T-cell (primary cell): ENCODE measurements around the gene FAM227B. TPM values are rescaled to one million over a fixed set of nuclear protein-coding genes. Genes with fewer than 3 reads are reported as not detected.
"Not testable (repeated sequence)": the region's sequence is repeated elsewhere in the genome, so short reads cannot be mapped to it uniquely, and the experiment has no call there.

Experiments
- ATAC-seq, 4 experiments: fragments of 200-7000 bp in 3 of 4; fragments of 150-1000 bp in 1 of 4; cut with Tn5 transposase; replicated peaks in 1 of 4; 1 replicate in 3 of 4; 2 replicates in 1 of 4; pipeline ENCODE4 v1.10.0; 2021; ENCODE audit warnings: moderate library complexity in 3 of 4, mild to moderate bottlenecking in 2 of 4, moderate number of reproducible peaks in 1 of 4
- CTCF ChIA-PET, 2 donors: fragments of 300-600 bp; sonication (Branson Sonifier 250); formaldehyde crosslinking; loops; one replicate each; lab custom pipeline; 2022; ENCODE audit warnings: antibody characterized with exemption in 2 of 2; lab: Charles Lee
- POLR2A ChIA-PET, 2 donors: fragments of 300-600 bp; sonication (Branson Sonifier 250); formaldehyde crosslinking; loops; one replicate each; lab custom pipeline; 2022; ENCODE audit warnings: antibody characterized with exemption in 2 of 2; lab: Charles Lee
- DNase-seq, 35 experiments: peaks; one replicate each; pipeline versions ENCODE4 v3.0.0 to v3.0.0-alpha.2; 2013 to 2023
- H3K27ac ChIP-seq: one replicate; pipeline ENCODE4 v1.5.1; 2013; ENCODE audit warnings: low read length
- H3K27me3 ChIP-seq, 2 experiments: replicated peaks in 1 of 2; 1 replicate in 1 of 2; 2 replicates in 1 of 2; pipeline versions ENCODE4 v1.6.1 to v1.7.0; 2013; ENCODE audit warnings: low read length in 1 of 2, mixed read lengths in 1 of 2; ENCODE audit not compliant: control insufficient read depth in 2 of 2, insufficient read depth in 2 of 2; ENCODE audit errors: extremely low read depth in 1 of 2
- H3K36me3 ChIP-seq, 2 donors: 1 replicate in 1 of 2; 2 replicates in 1 of 2; pipeline versions ENCODE4 v1.6.1 to v1.7.0; 2013; ENCODE audit warnings: low read length in 1 of 2; ENCODE audit not compliant: control insufficient read depth in 2 of 2, insufficient read depth in 1 of 2; ENCODE audit errors: extremely low read depth in 1 of 2
- H3K4me1 ChIP-seq, 2 experiments: 1 replicate in 1 of 2; 2 replicates in 1 of 2; pipeline versions ENCODE4 v1.6.1 to v1.7.0; 2013; ENCODE audit warnings: low read length in 2 of 2, mixed read lengths in 1 of 2; ENCODE audit not compliant: insufficient read depth in 2 of 2, control insufficient read depth in 1 of 2; ENCODE audit errors: extremely low read depth in 1 of 2
- H3K4me3 ChIP-seq, 2 donors: 1 replicate in 1 of 2; 2 replicates in 1 of 2; pipeline versions ENCODE4 v1.5.1 to v1.7.0; 2013; ENCODE audit warnings: mild to moderate bottlenecking in 2 of 2, low read length in 1 of 2, moderate library complexity in 1 of 2; ENCODE audit not compliant: control insufficient read depth in 1 of 2; ENCODE audit errors: extremely low read depth in 1 of 2
- H3K9me3 ChIP-seq: 2 replicates; pipeline ENCODE4 v1.7.0; 2013
- H3K27ac Mint-ChIP-seq, 2 donors: one replicate each; pipeline ENCODE4 v1.8.0; 2020 to 2021; ENCODE audit warnings: mild to moderate bottlenecking in 2 of 2, mixed read lengths in 2 of 2
- H3K27me3 Mint-ChIP-seq, 2 donors: one replicate each; pipeline ENCODE4 v1.8.0; 2021 to 2022; ENCODE audit warnings: mixed read lengths in 2 of 2
- H3K36me3 Mint-ChIP-seq: one replicate; pipeline ENCODE4 v1.8.0; 2021; ENCODE audit warnings: mixed read lengths
- H3K4me1 Mint-ChIP-seq, 3 donors: one replicate each; pipeline ENCODE4 v1.8.0; 2020 to 2022; ENCODE audit warnings: mixed read lengths in 3 of 3, mild to moderate bottlenecking in 1 of 3
- H3K4me3 Mint-ChIP-seq, 3 donors: one replicate each; pipeline ENCODE4 v1.8.0; 2020 to 2022; ENCODE audit warnings: mild to moderate bottlenecking in 3 of 3, mixed read lengths in 3 of 3, moderate library complexity in 3 of 3
- H3K9me3 Mint-ChIP-seq, 3 donors: one replicate each; pipeline ENCODE4 v1.8.0; 2020 to 2022; ENCODE audit warnings: mixed read lengths in 3 of 3
- WGBS: methylation state at CpG from one replicate; pipeline ENCODE4 v1.1.5; 2013; ENCODE audit warnings: missing lambda C conversion rate; ENCODE audit not compliant: insufficient coverage; 5-methylcytosine and 5-hydroxymethylcytosine counted together
- total RNA-seq, 35 experiments: library from RNA in 6 of 35; stranded (reverse) in 6 of 35; fragments of 120-200 nt in 1 of 35; gene quantifications; one replicate each; pipeline versions ENCODE4 v1.2.1 to v1.2.4 and lab custom pipeline; 2013 to 2026

Gene FAM227B
- total RNA-seq, 5 donors from 2014 or later (not counting 1 experiment from before 2014, with no cell fraction given) = 4.7 to 11.2 (median 8.0) TPM

DNA sequence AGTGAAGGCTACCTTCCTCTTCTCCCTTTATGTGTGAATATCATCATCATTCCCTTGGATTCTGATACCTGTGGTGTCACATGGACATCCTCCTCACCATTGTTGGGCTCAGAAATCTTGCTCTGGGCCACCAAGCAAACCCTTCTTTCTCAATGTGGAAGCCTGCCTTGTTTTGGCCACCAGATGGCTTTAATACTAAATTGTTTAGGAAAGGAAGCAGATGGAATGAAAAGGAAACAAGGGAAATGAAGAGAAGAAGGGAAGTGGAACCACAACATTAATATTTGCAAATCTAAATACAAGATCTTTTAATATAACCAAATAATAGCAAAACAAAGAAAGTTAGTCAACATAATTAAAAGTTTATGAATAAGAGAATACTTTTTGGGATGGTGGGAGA lies 14.0 kb downstream of the FAM227B start:
- peaks cover 0 to 6% of the 10 kb centered on the region in 2 experiments for H3K27me3 ChIP-seq
- H3K27ac ChIP-seq = no peak overlapping the region
- peaks cover 0 to 4% of the 10 kb centered on the region in 2 donors for H3K36me3 ChIP-seq
- Mint-ChIP-seq H3K27me3 (no peaks in the 10 kb centered on the region), H3K36me3 (peaks cover 62% of the 10 kb centered on the region), H3K27ac (no peak overlapping the region), H3K4me3 (no peak overlapping the region), H3K9me3 (peaks cover 23 to 26% (median 25%) of the 10 kb centered on the region in 3 donors), H3K4me1 (no peaks in the 10 kb centered on the region)
- no peaks in the 10 kb centered on the region for H3K9me3 ChIP-seq
- H3K4me1 ChIP-seq = no peaks in the 10 kb centered on the region
- H3K4me3 ChIP-seq = no peak overlapping the region
- ChIA-PET POLR2A (no interaction called here), CTCF (no interaction called here)
- ATAC-seq (no peak), DNase-seq (no peak)

DNA sequence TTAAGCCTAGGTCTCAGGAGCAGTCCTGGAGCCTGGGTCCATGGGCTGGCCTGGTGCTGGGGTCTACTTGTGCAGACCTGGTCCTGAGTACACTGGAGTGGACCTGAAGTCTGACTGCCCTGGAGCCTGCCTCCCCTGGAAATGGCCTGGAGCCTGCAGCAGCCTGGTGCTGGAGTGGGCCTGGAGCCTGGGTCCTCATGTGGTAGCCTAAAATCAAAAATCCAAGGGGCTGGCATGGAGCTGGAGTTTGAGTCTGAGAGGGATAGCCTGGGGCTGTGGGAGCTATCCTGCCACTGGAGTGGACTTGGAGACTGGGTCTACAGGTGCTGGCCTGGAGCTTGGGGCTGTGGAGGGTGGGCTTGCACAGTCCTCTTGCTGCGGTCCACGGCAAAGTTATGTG lies 15.0 kb downstream of the FAM227B start:
- no peak for ATAC-seq
- peaks cover 60% of the 10 kb centered on the region for H3K36me3 Mint-ChIP-seq
- DNase-seq = no peak
- H3K4me3 ChIP-seq = no peak overlapping the region
- no peak overlapping the region for H3K27ac ChIP-seq
- peaks cover 0 to 4% of the 10 kb centered on the region in 2 donors for H3K36me3 ChIP-seq
- H3K4me1 ChIP-seq = no peaks in the 10 kb centered on the region
- peaks cover 0 to 6% of the 10 kb centered on the region in 2 experiments for H3K27me3 ChIP-seq
- H3K27ac Mint-ChIP-seq = no peak overlapping the region
- 100% methylated on average over 2 of the region's 2 CpGs for WGBS
- H3K9me3 ChIP-seq = no peaks in the 10 kb centered on the region
- no peak overlapping the region for H3K4me3 Mint-ChIP-seq
- peaks cover 27 to 30% (median 28%) of the 10 kb centered on the region in 3 donors for H3K9me3 Mint-ChIP-seq
- POLR2A ChIA-PET = no interaction called here
- H3K4me1 Mint-ChIP-seq = no peaks in the 10 kb centered on the region
- CTCF ChIA-PET = no interaction called here
- H3K27me3 Mint-ChIP-seq = no peaks in the 10 kb centered on the region

DNA sequence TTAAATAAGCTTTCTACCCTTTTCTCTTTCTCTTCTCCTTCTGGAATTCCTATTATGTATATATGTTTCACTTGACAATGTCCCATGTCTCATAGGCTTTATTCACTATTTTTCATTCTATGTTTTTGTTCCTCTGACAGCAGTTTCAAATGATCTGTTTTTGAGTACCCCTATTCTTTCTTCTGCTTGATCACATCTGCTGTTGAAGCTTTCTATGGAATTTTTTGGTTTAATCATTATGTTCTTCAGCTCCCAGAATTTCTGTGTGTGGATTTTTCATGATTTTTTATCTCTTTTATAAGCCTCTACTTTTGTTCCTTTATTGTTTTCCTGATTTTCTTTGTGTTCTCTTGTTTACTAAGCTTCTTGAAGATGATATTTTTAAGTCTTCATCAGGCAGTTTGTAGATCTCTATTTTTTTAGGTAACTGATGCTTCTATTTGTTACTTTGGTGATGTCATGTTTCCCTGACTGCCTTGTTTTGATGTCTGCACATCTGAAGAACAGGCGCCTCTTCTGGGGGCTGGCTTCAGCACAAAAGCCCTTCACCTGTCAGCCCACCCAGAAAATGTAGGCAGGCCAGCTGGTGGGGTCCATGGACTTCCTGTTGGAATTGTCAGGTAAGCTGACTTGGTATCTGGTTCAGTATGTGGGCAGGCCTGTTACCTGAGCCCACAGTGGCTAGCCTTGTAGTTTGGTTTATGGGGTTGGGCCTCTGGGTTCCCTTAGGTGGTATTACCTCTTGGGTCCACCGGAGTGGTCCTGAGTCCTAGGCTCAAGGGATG lies 15.8 kb downstream of the FAM227B start:
- H3K27me3 ChIP-seq = peaks cover 0 to 6% of the 10 kb centered on the region in 2 experiments
- H3K9me3 ChIP-seq = no peaks in the 10 kb centered on the region
- H3K4me3 Mint-ChIP-seq = no peak overlapping the region
- CTCF ChIA-PET = no interaction called here
- H3K4me1 ChIP-seq = no peaks in the 10 kb centered on the region
- DNase-seq (no peak), ATAC-seq (no peak)
- POLR2A ChIA-PET = no interaction called here
- peaks cover 29 to 32% (median 30%) of the 10 kb centered on the region in 3 donors for H3K9me3 Mint-ChIP-seq
- H3K4me1 Mint-ChIP-seq = no peaks in the 10 kb centered on the region
- H3K27ac ChIP-seq = no peak overlapping the region
- H3K36me3 ChIP-seq = peaks cover 0 to 4% of the 10 kb centered on the region in 2 donors
- peaks cover 58% of the 10 kb centered on the region for H3K36me3 Mint-ChIP-seq
- H3K27ac Mint-ChIP-seq = no peak overlapping the region
- WGBS = 100% methylated on average over 1 of the region's 2 CpGs
- no peak overlapping the region for H3K4me3 ChIP-seq
- H3K27me3 Mint-ChIP-seq = no peaks in the 10 kb centered on the region

DNA sequence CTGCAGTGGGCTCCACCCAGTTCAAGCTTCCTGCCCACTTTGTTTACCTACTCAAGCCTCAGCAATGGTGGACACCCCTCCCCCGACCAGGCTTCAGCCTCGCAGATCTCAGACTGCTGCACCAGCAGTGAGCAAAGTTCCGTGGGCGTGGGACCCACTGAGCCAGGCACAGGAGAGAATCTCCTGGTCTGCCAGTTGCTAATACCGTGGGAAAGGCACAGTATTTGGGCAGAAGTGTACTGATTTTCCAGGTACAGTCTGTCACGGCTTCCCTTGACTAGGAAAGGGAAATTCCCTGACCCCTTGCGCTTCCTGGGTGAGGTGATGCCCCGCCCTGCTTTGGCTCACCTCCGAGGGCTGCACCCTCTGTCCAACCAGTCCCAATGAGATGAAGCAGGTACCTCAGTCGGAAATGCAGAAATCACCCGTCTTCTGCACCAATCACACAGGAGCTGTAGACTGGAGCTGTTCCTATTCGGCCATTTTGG lies 27.7 kb downstream of the FAM227B start:
- ATAC-seq, POLR2A ChIA-PET, DNase-seq, H3K36me3 ChIP-seq, CTCF ChIA-PET, H3K4me3 ChIP-seq, H3K27ac Mint-ChIP-seq, H3K27me3 Mint-ChIP-seq, H3K9me3 ChIP-seq, H3K4me1 Mint-ChIP-seq, H3K4me1 ChIP-seq, H3K27ac ChIP-seq, H3K4me3 Mint-ChIP-seq, H3K27me3 ChIP-seq: not testable (repeated sequence)
- Mint-ChIP-seq H3K9me3 (peaks cover 11 to 40% (median 28%) of the 10 kb centered on the region in 3 donors), H3K36me3 (peaks cover 38% of the 10 kb centered on the region)
- 91% methylated on average over 7 of the region's 12 CpGs for WGBS

DNA sequence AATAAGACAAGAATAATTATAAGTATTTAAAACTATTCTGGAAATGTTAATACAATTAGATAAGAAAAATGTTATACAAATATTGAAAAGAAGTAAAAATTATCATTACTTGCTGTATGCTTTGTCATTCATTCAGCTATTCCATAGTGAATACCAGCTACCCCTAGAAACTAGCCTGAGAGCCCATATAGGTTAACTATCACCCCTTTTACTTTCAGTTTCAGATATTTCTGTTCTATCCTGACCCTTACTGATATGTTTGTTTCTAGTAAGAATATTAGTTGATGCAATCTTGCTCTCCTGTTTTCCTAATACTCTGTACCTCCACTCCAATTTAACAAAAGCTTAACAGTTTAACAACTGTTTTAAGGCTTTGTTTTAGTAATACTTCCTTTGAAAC lies 31.6 kb downstream of the FAM227B start:
- H3K9me3 ChIP-seq = no peaks in the 10 kb centered on the region
- DNase-seq (peak in 1 of 35 experiments; percentile 1), ATAC-seq (no peak)
- no peaks in the 10 kb centered on the region for H3K4me1 ChIP-seq
- Mint-ChIP-seq H3K4me3 (no peak overlapping the region), H3K36me3 (peaks cover 28% of the 10 kb centered on the region), H3K9me3 (peaks cover 12 to 24% (median 20%) of the 10 kb centered on the region in 3 donors), H3K27me3 (no peaks in the 10 kb centered on the region), H3K4me1 (peaks cover 0 to 8% (median 3%) of the 10 kb centered on the region in 3 donors), H3K27ac (peak overlapping the region in 1 of 2 donors; percentile 72)
- H3K36me3 ChIP-seq = no peaks in the 10 kb centered on the region
- CTCF ChIA-PET = no interaction called here
- no peaks in the 10 kb centered on the region for H3K27me3 ChIP-seq
- H3K27ac ChIP-seq = no peak overlapping the region
- POLR2A ChIA-PET = no interaction called here
- no peak overlapping the region for H3K4me3 ChIP-seq

DNA sequence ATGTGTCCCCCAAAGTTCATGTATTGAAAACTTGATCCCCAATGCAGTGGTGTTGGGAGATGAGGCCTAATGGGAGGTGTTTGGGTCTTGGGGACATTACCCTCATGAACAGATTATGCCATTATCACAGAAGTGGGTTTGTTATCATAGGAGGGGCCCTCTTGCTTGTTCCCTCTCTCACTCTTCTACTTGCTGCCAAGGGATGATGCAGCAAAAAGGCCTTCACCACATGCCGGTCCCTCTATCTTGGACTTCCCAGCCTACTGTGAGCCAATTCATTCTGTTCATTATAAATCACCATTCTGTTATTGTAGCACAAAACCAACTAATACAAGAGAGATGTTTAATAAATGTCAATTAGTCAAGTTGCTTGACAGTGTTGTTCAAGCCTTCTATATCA lies 47.2 kb downstream of the FAM227B start:
- Mint-ChIP-seq H3K4me1 (peaks cover 0 to 4% (median 0%) of the 10 kb centered on the region in 3 donors), H3K36me3 (peaks cover 43% of the 10 kb centered on the region), H3K9me3 (peaks cover 28 to 49% (median 36%) of the 10 kb centered on the region in 3 donors), H3K27me3 (no peaks in the 10 kb centered on the region), H3K4me3 (no peak overlapping the region), H3K27ac (no peak overlapping the region)
- H3K36me3 ChIP-seq = no peaks in the 10 kb centered on the region
- no peaks in the 10 kb centered on the region for H3K4me1 ChIP-seq
- no peak for ATAC-seq
- no CpG with 5 or more reads among the region's 1 CpG for WGBS
- no peak for DNase-seq
- CTCF ChIA-PET = no interaction called here
- H3K27ac ChIP-seq = no peak overlapping the region
- H3K4me3 ChIP-seq = no peak overlapping the region
- no peaks in the 10 kb centered on the region for H3K27me3 ChIP-seq
- H3K9me3 ChIP-seq = no peaks in the 10 kb centered on the region
- POLR2A ChIA-PET = no interaction called here
